HAP-1 (cell line): Measurements from ENCODE around the gene FAM237B.
A peak's percentile ranks its signal among the peaks of the same experiment; 100 is the strongest.

ENCODE experiments used
- DNase-seq, 2 experiments: peaks; one replicate each; pipeline ENCODE4 v3.0.0-alpha.2; 2016 to 2020; ENCODE audit warnings: low spot score in 2 of 2
- H3K27me3 ChIP-seq: fragments of 250-450 bp; sonication (Bioruptor Pico); 2 replicates; pipeline ENCODE4 v1.5.1; 2020; ENCODE audit warnings: low read depth, mild to moderate bottlenecking, moderate library complexity
- H3K36me3 ChIP-seq: fragments of 250-450 bp; sonication (Bioruptor Pico); replicated peaks from 2 replicates; pipeline ENCODE4 v1.5.1; 2020; ENCODE audit warnings: mild to moderate bottlenecking
- H3K4me1 ChIP-seq: fragments of 250-450 bp; sonication (Bioruptor Pico); 2 replicates; pipeline ENCODE4 v1.5.1; 2020; ENCODE audit warnings: mild to moderate bottlenecking
- H3K4me3 ChIP-seq: fragments of 250-450 bp; sonication (Bioruptor Pico); 2 replicates; pipeline ENCODE4 v1.5.1; 2020; ENCODE audit warnings: mild to moderate bottlenecking, moderate library complexity
- H3K9me3 ChIP-seq: fragments of 250-450 bp; sonication (Bioruptor Pico); 2 replicates; pipeline ENCODE4 v1.5.1; 2020; ENCODE audit warnings: mild to moderate bottlenecking, moderate library complexity
- in situ Hi-C: fragments of 300-500 bp; cut with MboI; formaldehyde crosslinking; loops from 3 replicates; pipeline ENCODE4 v1.14.3; 2020; ENCODE audit warnings: low sequenced_read_pairs, inconsistent platforms, mixed read lengths

The FAM237B gene

DNA sequence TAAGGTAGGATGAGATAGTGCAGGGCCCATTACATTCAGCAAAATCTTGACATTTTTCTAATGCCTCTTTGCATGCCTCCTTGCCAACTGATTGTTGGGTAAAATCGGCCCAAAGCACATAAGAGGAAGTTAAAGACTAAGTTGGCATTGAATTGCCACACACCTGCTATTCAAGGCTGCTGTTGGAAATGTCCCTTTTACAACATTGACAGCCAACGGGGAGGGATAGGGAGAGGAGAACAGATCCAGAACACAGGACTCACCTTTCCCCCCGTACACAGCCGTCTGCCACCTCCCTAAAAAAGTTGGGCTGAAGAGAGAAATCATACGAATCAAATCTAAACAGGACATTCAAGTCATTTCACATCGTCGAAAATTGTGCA, 695 bp downstream of the FAM237B start:
- no peak for DNase-seq
- in situ Hi-C loops = no loop called here

DNA sequence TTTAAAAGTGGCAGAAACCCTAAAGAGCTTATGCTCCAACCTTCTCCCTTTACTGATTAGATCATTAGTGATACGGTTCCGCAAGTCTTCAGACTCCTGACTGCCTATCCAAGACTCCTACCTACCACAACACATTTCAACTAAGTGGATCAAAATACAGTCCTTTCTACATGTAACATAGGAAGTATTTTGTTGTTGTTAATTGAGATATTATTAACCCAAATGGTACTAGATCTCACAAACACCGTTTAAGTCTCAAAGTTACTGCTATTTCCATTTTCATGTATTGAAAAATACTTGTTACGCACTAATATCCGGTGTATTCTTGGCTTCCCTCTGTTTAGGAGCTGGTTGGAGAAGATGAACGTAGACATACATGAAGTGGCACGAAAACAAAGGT, 1.1 kb downstream of the FAM237B start:
- H3K27me3 ChIP-seq = no peaks in the 10 kb centered on the region; the same call in 1 of the 2 replicates
- in situ Hi-C loops = no loop called here

More for the DNA sequence above, 695 bp downstream of the FAM237B start:
- Histone ChIP-seq H3K9me3 (no peaks in the 10 kb centered on the region), H3K4me3 (no peak overlapping the region), H3K4me1 (peaks cover 11% of the 10 kb centered on the region), H3K27me3 (no peaks in the 10 kb centered on the region; the same call in 1 of the 2 replicates), H3K36me3 (no peaks in the 10 kb centered on the region)

DNA sequence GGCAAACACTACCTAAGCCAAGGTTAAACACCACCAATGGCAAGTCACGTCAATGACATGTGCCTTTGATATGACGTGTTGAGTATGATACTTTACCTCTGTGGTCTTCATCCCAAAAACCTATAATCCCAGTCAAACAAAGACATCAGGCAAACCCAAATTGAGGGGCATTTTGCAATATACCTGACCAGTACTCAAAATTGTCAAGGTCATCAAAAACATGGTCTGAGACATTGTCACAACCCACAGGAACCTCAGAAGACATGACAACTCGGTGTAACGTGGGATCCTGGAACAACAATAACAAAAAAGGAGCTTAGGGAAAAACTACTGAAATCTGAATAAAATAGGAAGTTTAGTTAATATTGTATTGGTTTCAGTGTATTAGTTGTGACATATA, 7.2 kb downstream of the FAM237B start:
- H3K9me3 ChIP-seq = no peaks in the 10 kb centered on the region
- H3K4me1 ChIP-seq = peaks cover 11% of the 10 kb centered on the region
- in situ Hi-C loops = no loop called here

More for the DNA sequence above, 1.1 kb downstream of the FAM237B start:
- Histone ChIP-seq H3K36me3 (no peaks in the 10 kb centered on the region), H3K4me1 (peaks cover 11% of the 10 kb centered on the region), H3K9me3 (no peaks in the 10 kb centered on the region), H3K4me3 (no peak overlapping the region)
- DNase-seq = no peak

DNA sequence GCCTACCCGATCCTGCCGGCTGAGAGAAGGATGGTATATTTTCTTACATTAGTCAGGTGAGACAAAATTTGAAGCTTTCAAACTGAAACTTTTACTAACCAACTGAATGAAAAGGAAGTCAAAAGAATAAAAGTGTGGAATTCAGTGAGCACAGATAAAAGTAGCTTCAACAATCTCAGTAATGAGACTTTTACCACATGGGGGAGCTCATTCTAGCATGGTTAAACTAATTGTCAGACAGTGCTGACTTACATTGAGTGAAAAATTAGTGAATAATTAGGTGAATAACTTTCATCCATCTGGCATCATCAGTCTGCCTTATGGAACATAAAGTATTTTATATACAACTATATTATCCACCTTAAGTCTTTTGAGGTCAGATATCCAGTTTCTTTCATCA, 8.4 kb downstream of the FAM237B start:
- Histone ChIP-seq H3K27me3 (no peaks in the 10 kb centered on the region), H3K36me3 (no peaks in the 10 kb centered on the region), H3K4me3 (no peak overlapping the region), H3K9me3 (no peaks in the 10 kb centered on the region), H3K4me1 (peaks cover 11% of the 10 kb centered on the region)
- in situ Hi-C loops = no loop called here
- no peak for DNase-seq

More for the DNA sequence above, 7.2 kb downstream of the FAM237B start:
- Histone ChIP-seq H3K4me3 (no peak overlapping the region), H3K27me3 (no peaks in the 10 kb centered on the region), H3K36me3 (no peaks in the 10 kb centered on the region)
- no peak for DNase-seq

DNA sequence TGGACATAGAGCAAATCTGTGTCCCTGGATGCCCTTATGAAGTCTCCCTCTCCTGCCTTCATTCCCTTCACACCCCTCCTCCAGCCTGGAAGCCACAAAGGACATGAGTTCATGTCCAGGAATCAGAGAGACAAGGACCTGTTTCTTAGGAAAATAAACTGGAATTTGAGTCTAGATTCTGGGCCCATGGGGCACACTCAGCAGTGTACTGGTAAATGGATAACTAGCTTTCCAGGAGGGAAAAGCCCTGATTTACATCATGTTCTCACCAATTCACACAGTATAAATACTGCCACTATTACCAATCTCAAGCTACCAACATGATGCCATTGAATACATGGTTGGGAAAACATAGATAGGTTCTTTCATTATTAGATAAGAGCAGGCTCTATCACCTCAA, 9.9 kb downstream of the FAM237B start:
- Histone ChIP-seq H3K36me3 (no peaks in the 10 kb centered on the region), H3K4me1 (peaks cover 3% of the 10 kb centered on the region), H3K27me3 (no peaks in the 10 kb centered on the region), H3K4me3 (no peak overlapping the region), H3K9me3 (no peaks in the 10 kb centered on the region)
- in situ Hi-C loops = no loop called here
- DNase-seq = no peak

DNA sequence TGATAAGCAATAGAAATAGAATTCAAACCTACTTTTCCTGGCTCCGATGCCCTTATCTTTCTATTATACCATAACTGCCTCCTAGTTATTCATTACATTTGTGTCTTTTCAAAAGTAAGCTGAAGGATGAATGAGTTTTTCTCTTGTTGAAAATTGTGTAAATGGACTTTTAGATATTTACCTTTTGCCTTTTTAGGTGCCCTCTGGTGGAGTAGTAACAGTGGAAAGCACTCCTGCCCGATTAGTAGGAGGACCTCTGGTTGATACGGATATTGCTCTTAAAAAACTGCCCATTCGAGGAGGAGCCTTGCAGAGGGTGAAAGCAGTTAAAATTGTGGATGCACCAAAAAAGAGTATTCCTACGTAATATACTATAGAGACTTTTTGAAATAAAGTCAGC, 11.2 kb downstream of the FAM237B start:
- Histone ChIP-seq H3K4me1 (no peaks in the 10 kb centered on the region), H3K27me3 (no peaks in the 10 kb centered on the region), H3K9me3 (no peaks in the 10 kb centered on the region), H3K4me3 (no peak overlapping the region), H3K36me3 (no peaks in the 10 kb centered on the region)
- peak in 1 of 2 experiments; percentile 1 for DNase-seq
- in situ Hi-C loops = no loop called here

DNA sequence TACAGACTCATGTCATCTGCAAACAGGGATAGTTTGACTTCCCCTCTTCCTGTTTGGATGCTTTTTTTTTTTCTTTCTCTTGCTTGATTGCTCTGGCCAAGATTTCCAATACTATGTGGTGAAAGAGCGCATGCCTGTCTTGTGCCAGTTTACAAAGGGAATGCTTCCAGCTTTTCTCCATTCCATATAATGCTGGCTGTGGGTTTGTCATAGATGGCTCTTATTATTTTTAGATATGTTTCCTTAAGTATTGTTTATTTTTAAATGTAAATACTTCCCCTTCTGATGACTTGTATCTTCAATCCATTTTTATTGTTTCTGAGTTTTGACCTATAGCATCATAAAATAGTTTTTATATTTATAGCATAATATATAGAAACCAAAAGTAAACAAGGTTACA, 17.9 kb downstream of the FAM237B start:
- no peaks in the 10 kb centered on the region for H3K4me1 ChIP-seq
- DNase-seq = no peak
- no peaks in the 10 kb centered on the region for H3K36me3 ChIP-seq
- H3K9me3 ChIP-seq = no peaks in the 10 kb centered on the region
- no peaks in the 10 kb centered on the region for H3K27me3 ChIP-seq
- in situ Hi-C loops = no loop called here
- H3K4me3 ChIP-seq = no peak overlapping the region

DNA sequence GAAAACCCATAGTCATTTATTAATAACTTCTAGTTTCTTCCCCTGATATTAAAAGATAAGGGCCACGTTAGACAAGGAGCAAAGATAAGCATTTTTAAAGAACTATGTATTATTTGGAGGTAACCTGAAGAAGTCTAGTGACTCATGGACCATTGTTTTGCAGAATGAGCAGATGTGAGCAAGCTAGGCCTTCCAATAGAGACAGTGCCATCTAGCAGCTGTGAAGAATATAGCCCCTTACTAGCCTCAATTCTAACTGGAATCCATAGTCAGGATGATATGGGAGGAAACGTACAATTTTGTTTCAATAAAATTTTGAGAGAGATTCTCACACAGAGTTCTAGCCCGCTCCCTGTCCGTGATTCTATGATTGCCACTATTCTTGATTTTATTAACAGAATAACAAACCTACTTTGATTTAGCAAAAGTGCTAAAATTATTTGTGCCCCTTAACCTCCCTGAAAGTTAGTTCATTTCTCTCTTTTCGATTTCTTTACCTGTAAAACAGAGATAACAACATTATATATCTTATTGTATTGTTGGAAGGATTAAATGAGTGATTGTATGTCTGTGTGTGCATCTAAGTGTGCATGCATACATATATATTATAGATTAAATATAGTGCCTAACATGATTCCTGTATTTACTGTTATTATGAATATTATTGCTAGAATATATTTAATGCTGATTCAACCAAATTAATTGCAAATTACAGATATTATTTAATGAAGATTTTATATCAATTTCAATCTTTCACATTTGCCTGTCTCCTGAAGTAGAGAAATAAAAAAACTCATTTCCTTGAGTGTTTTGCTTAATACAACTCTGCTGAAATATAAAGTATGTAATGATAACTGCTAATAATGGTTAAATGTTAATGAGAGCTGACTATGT, 22.7 kb downstream of the FAM237B start:
- in situ Hi-C loops = no loop called here
- peak; percentile 27 to 80 for DNase-seq
- H3K4me1 ChIP-seq = 0 out of 2 replicates have a peak, but pooled peaks cover 3% of the 10 kb centered on the region
- no peak overlapping the region for H3K4me3 ChIP-seq
- no peaks in the 10 kb centered on the region for H3K9me3 ChIP-seq
- no peaks in the 10 kb centered on the region for H3K27me3 ChIP-seq
- H3K36me3 ChIP-seq = no peaks in the 10 kb centered on the region

DNA sequence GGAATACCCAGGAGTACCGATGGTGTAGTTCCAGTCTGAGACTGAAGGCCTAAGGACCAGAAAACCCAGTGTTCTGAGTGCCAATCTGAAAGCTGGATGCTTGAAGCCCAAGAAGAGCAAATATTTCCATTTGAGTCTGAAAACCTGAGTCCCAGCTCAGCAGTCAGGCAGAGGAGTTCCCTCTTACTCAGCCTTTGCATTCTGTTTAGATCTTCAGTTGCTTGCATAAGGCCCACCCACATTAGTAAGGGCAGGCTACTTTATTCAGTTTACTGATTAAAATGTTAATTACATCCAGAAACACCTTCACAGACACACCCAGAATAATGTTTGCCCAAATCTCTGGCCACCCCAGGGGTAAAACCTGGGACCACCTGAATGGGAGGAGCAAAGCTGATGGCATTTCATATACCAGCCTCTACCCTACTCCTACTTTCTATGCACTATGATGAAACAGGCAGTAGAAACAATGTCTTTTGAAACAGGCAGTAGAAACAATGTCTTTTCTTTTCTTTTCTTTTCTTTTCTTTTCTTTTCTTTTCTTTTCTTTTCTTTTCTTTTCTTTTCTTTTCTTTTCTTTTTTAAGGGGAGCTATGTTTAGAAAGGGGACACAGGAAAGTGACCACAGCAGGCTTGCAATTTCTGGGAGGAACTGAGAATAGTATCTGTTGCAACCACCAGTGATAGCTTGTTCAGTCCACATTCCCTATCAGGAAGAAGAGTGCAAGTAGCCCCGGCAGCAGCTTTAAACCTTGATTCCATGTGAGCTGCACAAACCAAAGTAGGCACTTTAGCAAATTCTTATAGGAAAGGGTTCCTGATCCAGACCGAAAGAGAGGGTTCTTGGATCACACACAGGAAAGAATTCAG, 30.6 kb downstream of the FAM237B start:
- Histone ChIP-seq H3K27me3 (no peaks in the 10 kb centered on the region), H3K9me3 (no peaks in the 10 kb centered on the region), H3K36me3 (no peaks in the 10 kb centered on the region), H3K4me3 (no peak overlapping the region), H3K4me1 (no peaks in the 10 kb centered on the region)
- no peak for DNase-seq
- in situ Hi-C loops = no loop called here

DNA sequence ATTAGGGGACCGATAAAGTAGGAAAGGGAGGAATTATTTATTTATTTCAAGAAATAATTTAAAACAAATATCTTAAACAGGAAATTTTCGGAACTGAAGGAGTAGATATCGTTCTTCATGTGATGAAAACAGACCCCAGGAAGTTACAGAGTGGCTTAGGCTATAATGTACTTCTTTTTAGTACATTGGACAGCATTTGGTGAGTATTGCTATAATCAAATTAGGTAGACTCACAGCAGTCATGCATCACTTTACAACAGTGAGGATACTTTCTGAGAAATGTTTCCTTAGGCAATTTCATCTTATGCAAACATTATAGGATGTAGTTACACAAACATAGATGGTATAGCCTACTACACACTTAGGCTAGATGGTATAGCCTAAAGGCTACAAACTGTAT, 33.0 kb downstream of the FAM237B start:
- Histone ChIP-seq H3K4me1 (no peaks in the 10 kb centered on the region), H3K36me3 (no peaks in the 10 kb centered on the region), H3K4me3 (no peak overlapping the region), H3K9me3 (no peaks in the 10 kb centered on the region), H3K27me3 (no peaks in the 10 kb centered on the region)
- DNase-seq = no peak
- in situ Hi-C loops = no loop called here

DNA sequence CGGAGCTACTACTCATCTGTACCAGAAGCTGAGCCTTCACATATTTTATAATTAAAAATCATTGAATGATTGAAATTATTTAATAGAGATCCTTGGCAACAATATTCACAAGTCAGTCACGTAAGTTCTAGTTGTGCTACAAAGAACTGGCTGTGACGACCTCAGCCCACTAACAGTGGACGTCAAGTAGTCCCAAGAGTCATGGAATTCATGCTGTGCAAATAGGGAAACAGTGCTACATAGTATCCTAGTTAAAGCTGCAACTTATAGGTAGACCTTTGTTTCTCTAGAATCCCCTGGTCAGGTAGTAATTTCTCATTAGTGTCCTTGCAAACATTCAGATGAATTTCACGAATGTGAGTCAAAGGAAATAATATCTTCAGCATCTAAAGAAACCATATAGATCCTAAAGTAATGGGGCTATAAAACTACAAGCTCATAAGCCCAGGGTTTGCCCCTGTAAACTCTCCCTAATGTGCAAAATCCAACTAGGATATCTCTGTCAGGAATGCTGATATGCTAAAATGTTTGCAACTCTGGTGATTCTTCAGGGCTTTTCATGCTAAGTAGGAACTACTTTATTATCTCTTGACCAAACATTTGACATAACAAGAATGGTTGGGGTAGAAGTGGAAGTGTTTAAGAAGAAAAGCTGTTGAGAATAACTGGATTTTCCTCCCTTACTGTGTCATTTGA, 44.9 kb downstream of the FAM237B start:
- Histone ChIP-seq H3K27me3 (no peaks in the 10 kb centered on the region), H3K4me3 (no peak overlapping the region), H3K4me1 (no peaks in the 10 kb centered on the region), H3K36me3 (no peaks in the 10 kb centered on the region), H3K9me3 (no peaks in the 10 kb centered on the region)
- in situ Hi-C loops = no loop called here
- no peak for DNase-seq

DNA sequence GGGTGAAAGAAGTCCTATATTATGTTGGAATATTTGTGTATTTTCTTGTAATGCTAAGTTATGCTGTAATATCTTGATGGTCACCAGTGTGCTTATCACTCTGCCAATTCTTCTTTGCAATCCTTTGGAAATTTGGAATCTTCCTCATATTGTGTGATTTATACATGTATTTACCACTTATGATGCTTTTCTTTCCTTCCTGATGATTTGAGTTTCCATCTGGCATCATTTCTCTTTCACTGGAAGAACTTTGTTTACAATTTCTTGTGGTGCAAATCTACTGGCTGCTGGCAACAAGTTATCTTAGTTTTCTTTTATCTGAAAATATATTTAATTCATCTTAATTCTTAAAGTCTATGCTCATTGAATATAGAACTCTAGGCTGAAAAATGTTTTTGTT, 46.9 kb downstream of the FAM237B start:
- Histone ChIP-seq H3K36me3 (no peaks in the 10 kb centered on the region), H3K4me3 (no peak overlapping the region), H3K4me1 (no peaks in the 10 kb centered on the region), H3K9me3 (no peaks in the 10 kb centered on the region), H3K27me3 (no peaks in the 10 kb centered on the region)
- DNase-seq = no peak
- in situ Hi-C loops = loop anchor here (25.0 kb wide), 1 partner anchor 112 kb away; the partner anchor contains the start of gene STEAP1

DNA sequence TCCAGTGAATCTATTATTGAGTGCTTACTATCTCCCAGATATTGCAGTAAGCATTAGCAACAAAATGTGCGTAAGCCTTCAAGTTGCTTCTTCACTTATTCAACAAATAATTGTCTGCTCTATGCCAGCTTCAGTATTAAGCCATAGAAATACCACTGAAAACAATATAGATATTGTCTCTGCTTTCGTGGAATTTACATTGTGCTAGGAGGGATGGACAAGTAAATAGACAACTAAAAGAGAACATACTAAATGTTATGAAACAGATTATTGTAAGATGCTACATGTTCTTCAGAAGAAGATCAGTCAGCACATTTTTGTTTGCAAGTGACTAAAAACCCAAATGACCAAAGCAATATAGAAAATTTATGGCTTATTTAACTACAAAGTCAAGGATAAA, 48.9 kb downstream of the FAM237B start:
- DNase-seq = no peak
- Histone ChIP-seq H3K9me3 (no peaks in the 10 kb centered on the region), H3K4me3 (no peak overlapping the region), H3K4me1 (no peaks in the 10 kb centered on the region), H3K36me3 (no peaks in the 10 kb centered on the region), H3K27me3 (no peaks in the 10 kb centered on the region)
- in situ Hi-C loops = loop anchor here (25.0 kb wide), 1 partner anchor 110 kb away; the partner anchor contains the start of gene STEAP1
